Upper lobe of right lung (tissue), 1 donor: ENCODE results near the gene ALK. TPM values are rescaled to one million over a fixed set of nuclear protein-coding genes. Genes with fewer than 3 reads are reported as not detected.

ENCODE experiments used
- ATAC-seq: fragments of 200-7000 bp; cut with Tn5 transposase; one replicate; pipeline ENCODE4 v1.9.1; 2020; ENCODE audit warnings: mild to moderate bottlenecking, moderate library complexity
- DNase-seq: peaks from one replicate; pipeline ENCODE4 v3.0.0-alpha.2; 2020
- H3K27ac ChIP-seq: fragments of 200-600 bp; one replicate; pipeline ENCODE4 v1.8.0; 2022
- H3K27me3 ChIP-seq: fragments of 200-600 bp; one replicate; pipeline ENCODE4 v1.8.0; 2022; ENCODE audit warnings: mild to moderate bottlenecking
- H3K36me3 ChIP-seq: fragments of 200-600 bp; one replicate; pipeline ENCODE4 v1.8.0; 2022
- H3K4me1 ChIP-seq: fragments of 200-600 bp; one replicate; pipeline ENCODE4 v1.8.0; 2022
- H3K4me3 ChIP-seq: fragments of 200-600 bp; one replicate; pipeline ENCODE4 v1.8.0; 2022; ENCODE audit warnings: mild to moderate bottlenecking
- H3K9me3 ChIP-seq: fragments of 200-600 bp; one replicate; pipeline ENCODE4 v1.8.0; 2022
- CTCF ChIP-seq: fragments of 200-600 bp; IDR thresholded peaks from one replicate; pipeline ENCODE4 v1.8.0; 2022; ENCODE audit warnings: antibody characterized with exemption
- intact Hi-C: fragments of 100-400 bp; cut with DNase I; formaldehyde crosslinking; loops from one replicate; pipeline ENCODE4 v1.11.0; 2022
- total RNA-seq: library from RNA; stranded (reverse); fragmentation: NEBNext Ultra II Directional; extraction: Animal tissue kit (Norgen Biotek cat#: 25700); gene quantifications from one replicate; pipeline ENCODE4 v1.2.1, GENCODE V29; 2021
- donor health status: DM: no; HTN: yes; CAD: no; lungs with severe emphysema.

Gene ALK
- total RNA-seq, 1 donor from 2014 or later: not detected

GRCh38 chr2:29598978-29599377 lies 322.4 kb downstream of the ALK start:
- TF ChIP-seq CTCF: no peak
- ATAC-seq (no peak), DNase-seq (no peak)
- intact Hi-C loops: no loop called here
- Histone ChIP-seq H3K27me3 (no peaks in the 10 kb centered on the region), H3K36me3 (no peaks in the 10 kb centered on the region), H3K9me3 (no peaks in the 10 kb centered on the region), H3K4me1 (no peaks in the 10 kb centered on the region), H3K27ac (no peak overlapping the region), H3K4me3 (no peak overlapping the region)

- Histone ChIP-seq H3K27me3 (no peaks in the 10 kb centered on the region), H3K9me3 (no peaks in the 10 kb centered on the region), H3K27ac (no peak overlapping the region), H3K36me3 (no peaks in the 10 kb centered on the region), H3K4me3 (no peak overlapping the region), H3K4me1 (no peaks in the 10 kb centered on the region)
- DNase-seq (no peak), ATAC-seq (no peak)
- TF ChIP-seq CTCF: no peak
- intact Hi-C loops: no loop called here
Measured at GRCh38 chr2:29597035-29597434, 324.4 kb downstream of the ALK start.

GRCh38 chr2:29596584-29596983 lies 324.8 kb downstream of the ALK start:
- TF ChIP-seq CTCF: no peak
- no peaks in the 10 kb centered on the region for H3K4me1 ChIP-seq
- ATAC-seq: no peak
- intact Hi-C loops: no loop called here
- no peak overlapping the region for H3K4me3 ChIP-seq
- H3K27ac ChIP-seq: no peak overlapping the region
- no peak for DNase-seq
- no peaks in the 10 kb centered on the region for H3K36me3 ChIP-seq
- H3K27me3 ChIP-seq: no peaks in the 10 kb centered on the region
- H3K9me3 ChIP-seq: no peaks in the 10 kb centered on the region

- Histone ChIP-seq H3K4me3 (no peak overlapping the region), H3K36me3 (no peaks in the 10 kb centered on the region), H3K4me1 (no peaks in the 10 kb centered on the region), H3K27me3 (no peaks in the 10 kb centered on the region), H3K27ac (no peak overlapping the region), H3K9me3 (no peaks in the 10 kb centered on the region)
- intact Hi-C loops: no loop called here
- DNase-seq (no peak), ATAC-seq (no peak)
- TF ChIP-seq CTCF: no peak
Measured at GRCh38 chr2:29591600-29591999, 329.8 kb downstream of the ALK start.

- Histone ChIP-seq H3K27me3 (no peaks in the 10 kb centered on the region), H3K36me3 (no peaks in the 10 kb centered on the region), H3K4me3 (no peak overlapping the region), H3K9me3 (no peaks in the 10 kb centered on the region), H3K4me1 (no peaks in the 10 kb centered on the region), H3K27ac (no peak overlapping the region)
- ATAC-seq: no peak
- no peak for DNase-seq
- no peak for TF ChIP-seq CTCF
- intact Hi-C loops: no loop called here
Measured at GRCh38 chr2:29590211-29590610, 331.2 kb downstream of the ALK start.

- Histone ChIP-seq H3K36me3 (no peaks in the 10 kb centered on the region), H3K27me3 (no peaks in the 10 kb centered on the region), H3K9me3 (no peaks in the 10 kb centered on the region), H3K27ac (no peak overlapping the region), H3K4me1 (no peaks in the 10 kb centered on the region), H3K4me3 (no peak overlapping the region)
- DNase-seq (no peak), ATAC-seq (no peak)
- intact Hi-C loops: no loop called here
- TF ChIP-seq CTCF: no peak
Measured at GRCh38 chr2:29589440-29590103, 331.8 kb downstream of the ALK start.
